D721Med (cell line): ENCODE measurements around the gene TSPAN12.

Source experiments
- DNase-seq: peaks from one replicate; pipeline ENCODE4 v3.0.0; 2011; ENCODE audit warnings: low spot score; ENCODE audit not compliant: insufficient read length
- FAIRE-seq: peaks from 2 replicates; lab custom pipeline; 2011; peaks lifted over from hg19 to GRCh38; lab: Jason Lieb, UNC
- CTCF ChIP-seq: IDR thresholded peaks from 2 replicates; pipeline ENCODE4 v1.5.1; 2012; ENCODE audit warnings: mild to moderate bottlenecking, control low read depth; ENCODE audit not compliant: insufficient read depth; ENCODE audit errors: missing control alignments

Gene TSPAN12

GRCh38 chr7:120873401-120873800, 15.5 kb upstream of the TSPAN12 start:
- FAIRE-seq = no peak

DNA sequence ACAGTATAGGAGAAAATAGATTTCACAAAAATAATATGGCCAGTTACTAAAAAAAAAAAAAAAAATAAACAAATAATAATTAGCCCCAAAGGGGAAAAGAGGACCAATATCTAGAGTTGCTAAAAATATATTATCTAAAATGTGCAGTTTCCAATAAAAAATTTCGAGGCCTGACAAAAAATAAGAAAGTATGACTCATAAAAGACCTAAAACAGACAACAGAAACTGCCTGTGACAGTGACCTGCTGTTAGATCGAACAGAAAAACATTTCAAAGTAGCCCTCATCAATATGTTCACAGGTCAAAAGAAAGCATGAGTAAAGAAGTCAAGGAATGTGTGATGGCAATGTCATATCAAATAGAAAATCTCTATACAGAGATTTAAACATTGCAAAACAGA, 11.8 kb upstream of the TSPAN12 start:
- no peak for DNase-seq
- no peak for TF ChIP-seq CTCF
- FAIRE-seq = no peak

More at GRCh38 chr7:120873401-120873800, 15.5 kb upstream of the TSPAN12 start:
- DNase-seq = no peak
- TF ChIP-seq CTCF = no peak

- FAIRE-seq (no peak), DNase-seq (no peak)
- no peak for TF ChIP-seq CTCF
These were observed 10.0 kb upstream of the TSPAN12 start for GRCh38 chr7:120867932-120868331.

- TF ChIP-seq CTCF = no peak
- no peak for FAIRE-seq
- DNase-seq = no peak
These were observed 7.4 kb upstream of the TSPAN12 start for GRCh38 chr7:120865191-120865981.

DNA sequence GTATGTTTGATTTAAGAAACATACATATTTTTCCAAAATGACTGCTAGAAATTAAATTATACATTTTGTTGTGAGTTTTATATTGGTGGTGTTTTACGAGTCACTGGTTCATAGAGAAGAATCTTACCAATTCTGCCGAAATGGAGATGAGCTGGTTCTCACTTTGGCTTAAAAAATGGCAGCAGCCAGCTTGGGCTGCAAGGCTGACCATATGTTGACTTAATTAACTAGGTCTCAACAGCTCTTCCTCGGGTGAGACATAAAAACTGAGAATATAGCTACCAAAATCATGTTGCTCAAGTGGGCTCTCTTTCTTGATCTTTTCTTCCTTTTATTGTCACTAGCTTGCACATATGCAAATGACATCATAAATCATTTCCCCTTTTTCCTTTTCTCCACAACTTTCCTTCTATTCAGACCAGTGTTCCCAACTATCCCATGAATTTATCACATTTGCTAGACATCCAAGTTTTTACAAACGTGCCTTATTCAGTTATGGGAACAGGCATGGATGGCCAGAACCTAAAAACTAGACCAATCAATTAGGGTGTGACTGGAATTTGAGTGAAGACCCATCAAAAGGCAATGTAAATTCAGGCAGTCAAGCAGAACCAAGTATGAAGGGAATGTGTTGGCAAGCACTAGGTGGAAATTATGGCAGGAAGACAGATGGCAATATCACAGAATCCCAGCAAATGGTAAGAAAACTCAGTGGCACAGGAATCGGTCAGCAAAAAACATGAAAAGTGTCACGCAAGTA, 6.4 kb upstream of the TSPAN12 start:
- FAIRE-seq = no peak
- no peak for TF ChIP-seq CTCF
- DNase-seq = no peak

DNA sequence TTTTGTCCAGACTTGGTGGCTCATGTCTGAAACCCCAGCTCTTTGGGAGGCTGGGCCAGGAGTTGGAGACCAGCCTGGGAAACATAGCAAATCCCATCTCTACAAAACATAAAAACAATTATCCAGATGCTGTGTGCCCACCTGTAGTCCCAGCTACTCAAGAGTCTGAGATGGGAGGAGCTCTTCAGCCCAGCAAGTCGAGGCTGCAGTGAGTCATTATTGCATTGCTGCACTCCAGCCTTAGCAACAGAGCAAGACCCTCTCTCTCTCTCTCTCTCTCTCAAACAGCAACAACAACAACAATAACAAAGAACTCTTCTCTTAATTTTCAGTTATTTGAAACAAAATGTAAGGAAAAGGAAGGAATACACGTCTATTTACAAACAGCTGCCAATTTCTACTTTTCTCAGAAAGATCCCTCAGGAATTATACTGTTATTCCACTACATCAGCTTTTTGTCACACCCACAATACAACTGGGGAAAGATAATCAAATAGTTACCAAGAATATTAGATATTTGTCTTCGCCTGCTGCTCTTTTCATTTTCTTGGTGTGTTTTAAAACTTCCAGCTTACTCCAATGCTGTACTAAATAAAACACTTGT, 5.1 kb upstream of the TSPAN12 start:
- FAIRE-seq = no peak
- DNase-seq = no peak
- TF ChIP-seq CTCF = no peak
